Measurements from ENCODE around the gene SIGLEC12.

DNA sequence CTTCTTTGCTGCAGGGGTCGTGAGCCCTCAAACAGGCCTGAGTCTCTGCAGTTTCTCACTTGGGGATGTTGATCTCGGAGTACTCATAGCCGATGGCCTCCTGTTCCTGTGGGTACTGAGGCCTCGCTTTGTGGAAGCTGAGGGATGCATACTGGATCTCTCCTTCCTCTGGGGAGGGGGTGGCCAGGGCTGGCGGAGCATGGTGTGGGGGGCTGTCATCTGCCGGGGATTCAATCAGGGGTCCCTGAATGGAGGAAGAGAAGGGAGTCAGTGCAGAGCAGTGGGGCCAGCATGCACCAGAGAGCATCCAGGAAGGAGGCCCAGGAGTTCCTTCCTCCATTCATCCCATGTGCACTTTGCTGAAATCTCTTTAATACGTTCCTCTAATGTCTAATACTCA, 10.0 kb downstream of the SIGLEC12 start:
- TF ChIP-seq, protein P1, sequence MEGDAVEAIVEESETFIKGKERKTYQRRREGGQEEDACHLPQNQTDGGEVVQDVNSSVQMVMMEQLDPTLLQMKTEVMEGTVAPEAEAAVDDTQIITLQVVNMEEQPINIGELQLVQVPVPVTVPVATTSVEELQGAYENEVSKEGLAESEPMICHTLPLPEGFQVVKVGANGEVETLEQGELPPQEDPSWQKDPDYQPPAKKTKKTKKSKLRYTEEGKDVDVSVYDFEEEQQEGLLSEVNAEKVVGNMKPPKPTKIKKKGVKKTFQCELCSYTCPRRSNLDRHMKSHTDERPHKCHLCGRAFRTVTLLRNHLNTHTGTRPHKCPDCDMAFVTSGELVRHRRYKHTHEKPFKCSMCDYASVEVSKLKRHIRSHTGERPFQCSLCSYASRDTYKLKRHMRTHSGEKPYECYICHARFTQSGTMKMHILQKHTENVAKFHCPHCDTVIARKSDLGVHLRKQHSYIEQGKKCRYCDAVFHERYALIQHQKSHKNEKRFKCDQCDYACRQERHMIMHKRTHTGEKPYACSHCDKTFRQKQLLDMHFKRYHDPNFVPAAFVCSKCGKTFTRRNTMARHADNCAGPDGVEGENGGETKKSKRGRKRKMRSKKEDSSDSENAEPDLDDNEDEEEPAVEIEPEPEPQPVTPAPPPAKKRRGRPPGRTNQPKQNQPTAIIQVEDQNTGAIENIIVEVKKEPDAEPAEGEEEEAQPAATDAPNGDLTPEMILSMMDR (IDR thresholded peaks at IDR 0.05 in 4 of 5, conservative IDR thresholded peaks at IDR 0.05 in 1 of 5) = no peak
- no peak for TF ChIP-seq POLR2A (IDR thresholded peaks at IDR 0.05)

Data from gastrocnemius medialis (tissue), 4 donors.